CMK (cell line): ENCODE data around the gene C1RL.
"Not testable (repeated sequence)": the region's sequence is repeated elsewhere in the genome, so short reads cannot be mapped to it uniquely, and the experiment has no call there.

Source experiments
- DNase-seq: peaks from one replicate; pipeline ENCODE4 v3.0.0-alpha.2; 2010; ENCODE audit warnings: low read depth

The C1RL gene

GRCh38 chr12:7060353-7060954 is 48.6 kb downstream of the C1RL start, which contains the start of gene C1S:
C1S (plus strand) TSS chr12:7060718; CDS start chr12:7061913, 1,195 bp downstream.
- no peak for DNase-seq

- DNase-seq, result no peak
These were observed 49.2 kb downstream of the C1RL start for GRCh38 chr12:7059780-7060179.

GRCh38 chr12:7058850-7059395 is 50.1 kb downstream of the C1RL start:
- no peak for DNase-seq

GRCh38 chr12:7058163-7058845 is 50.7 kb downstream of the C1RL start:
- no peak for DNase-seq

- DNase-seq, result not testable (repeated sequence)
These were observed 53.3 kb downstream of the C1RL start for GRCh38 chr12:7055736-7056135.

- no peak for DNase-seq
These were observed 54.1 kb downstream of the C1RL start for GRCh38 chr12:7054925-7055324.

GRCh38 chr12:7049973-7050372 is 59.0 kb downstream of the C1RL start:
- DNase-seq, result not testable (repeated sequence)

GRCh38 chr12:7049445-7049951 is 59.5 kb downstream of the C1RL start:
- not testable (repeated sequence) for DNase-seq

GRCh38 chr12:7047306-7047705 is 61.7 kb downstream of the C1RL start:
- no peak for DNase-seq

GRCh38 chr12:7046383-7047105 is 62.5 kb downstream of the C1RL start:
- DNase-seq, result no peak

GRCh38 chr12:7045913-7046312 is 63.1 kb downstream of the C1RL start:
- no peak for DNase-seq
